Measurements from ENCODE around the gene TMEM109.

The TMEM109 gene

GRCh38 chr11:60874421-60875365 is 39.3 kb upstream of the TMEM109 start:
- TF ChIP-seq OSR1 (CRISPR knock-in tag; IDR thresholded peaks at IDR 0.05) (no peak), POU6F1 (CRISPR knock-in tag; IDR thresholded peaks at IDR 0.05; ENCODE audit: borderline replicate concordance, low read depth) (no peak), ZNF70 (CRISPR knock-in tag; IDR thresholded peaks at IDR 0.05) (no peak), TSHZ2 (CRISPR knock-in tag; IDR thresholded peaks at IDR 0.05) (no peak)
- TF ChIP-seq, protein P1, sequence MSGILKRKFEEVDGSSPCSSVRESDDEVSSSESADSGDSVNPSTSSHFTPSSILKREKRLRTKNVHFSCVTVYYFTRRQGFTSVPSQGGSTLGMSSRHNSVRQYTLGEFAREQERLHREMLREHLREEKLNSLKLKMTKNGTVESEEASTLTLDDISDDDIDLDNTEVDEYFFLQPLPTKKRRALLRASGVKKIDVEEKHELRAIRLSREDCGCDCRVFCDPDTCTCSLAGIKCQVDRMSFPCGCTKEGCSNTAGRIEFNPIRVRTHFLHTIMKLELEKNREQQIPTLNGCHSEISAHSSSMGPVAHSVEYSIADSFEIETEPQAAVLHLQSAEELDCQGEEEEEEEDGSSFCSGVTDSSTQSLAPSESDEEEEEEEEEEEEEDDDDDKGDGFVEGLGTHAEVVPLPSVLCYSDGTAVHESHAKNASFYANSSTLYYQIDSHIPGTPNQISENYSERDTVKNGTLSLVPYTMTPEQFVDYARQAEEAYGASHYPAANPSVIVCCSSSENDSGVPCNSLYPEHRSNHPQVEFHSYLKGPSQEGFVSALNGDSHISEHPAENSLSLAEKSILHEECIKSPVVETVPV (CRISPR knock-in tag; IDR thresholded peaks at IDR 0.05), result no peak
- TF ChIP-seq, protein P2, sequence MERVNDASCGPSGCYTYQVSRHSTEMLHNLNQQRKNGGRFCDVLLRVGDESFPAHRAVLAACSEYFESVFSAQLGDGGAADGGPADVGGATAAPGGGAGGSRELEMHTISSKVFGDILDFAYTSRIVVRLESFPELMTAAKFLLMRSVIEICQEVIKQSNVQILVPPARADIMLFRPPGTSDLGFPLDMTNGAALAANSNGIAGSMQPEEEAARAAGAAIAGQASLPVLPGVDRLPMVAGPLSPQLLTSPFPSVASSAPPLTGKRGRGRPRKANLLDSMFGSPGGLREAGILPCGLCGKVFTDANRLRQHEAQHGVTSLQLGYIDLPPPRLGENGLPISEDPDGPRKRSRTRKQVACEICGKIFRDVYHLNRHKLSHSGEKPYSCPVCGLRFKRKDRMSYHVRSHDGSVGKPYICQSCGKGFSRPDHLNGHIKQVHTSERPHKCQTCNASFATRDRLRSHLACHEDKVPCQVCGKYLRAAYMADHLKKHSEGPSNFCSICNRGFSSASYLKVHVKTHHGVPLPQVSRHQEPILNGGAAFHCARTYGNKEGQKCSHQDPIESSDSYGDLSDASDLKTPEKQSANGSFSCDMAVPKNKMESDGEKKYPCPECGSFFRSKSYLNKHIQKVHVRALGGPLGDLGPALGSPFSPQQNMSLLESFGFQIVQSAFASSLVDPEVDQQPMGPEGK (CRISPR knock-in tag; IDR thresholded peaks at IDR 0.05; ENCODE audit: borderline replicate concordance), result no peak
- ATAC-seq, result no peak

GRCh38 chr11:60875366-60876167 is 38.4 kb upstream of the TMEM109 start:
- no peak for TF ChIP-seq OSR1 (CRISPR knock-in tag; IDR thresholded peaks at IDR 0.05)
- no peak for TF ChIP-seq RARB (CRISPR knock-in tag; IDR thresholded peaks at IDR 0.05)
- no peak for TF ChIP-seq ESRRG (CRISPR knock-in tag; IDR thresholded peaks at IDR 0.05)
- no peak for TF ChIP-seq GLIS3 (CRISPR knock-in tag; IDR thresholded peaks at IDR 0.05)
- ATAC-seq, result no peak

DNA sequence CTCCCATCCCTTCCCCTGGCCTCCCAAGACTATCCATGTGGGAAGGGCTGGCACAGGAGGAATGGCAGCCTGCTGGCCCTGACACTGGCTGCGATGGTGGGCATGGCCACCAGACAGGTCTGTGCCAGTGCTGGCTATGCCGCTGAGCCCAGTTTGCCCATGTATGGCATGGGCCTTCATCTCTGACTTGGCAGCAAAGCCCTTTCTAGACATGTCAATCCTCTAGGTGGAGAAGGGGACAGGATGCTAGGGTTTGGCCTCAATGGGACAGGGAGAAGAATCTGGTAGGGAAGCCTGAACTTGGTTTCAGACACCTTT is 37.8 kb upstream of the TMEM109 start:
- no peak for TF ChIP-seq ZFP30 (CRISPR knock-in tag; IDR thresholded peaks at IDR 0.05)
- no peak for ATAC-seq

GRCh38 chr11:60878245-60879101 is 35.5 kb upstream of the TMEM109 start:
- no peak for ATAC-seq
- no peak for TF ChIP-seq POU6F1 (CRISPR knock-in tag; IDR thresholded peaks at IDR 0.05; ENCODE audit: borderline replicate concordance, low read depth)
- TF ChIP-seq GLIS3 (CRISPR knock-in tag; IDR thresholded peaks at IDR 0.05), result no peak
- no peak for TF ChIP-seq ZFP3 (CRISPR knock-in tag; IDR thresholded peaks at IDR 0.05)
- TF ChIP-seq OSR1 (CRISPR knock-in tag; IDR thresholded peaks at IDR 0.05), result no peak
- TF ChIP-seq, protein P2 (CRISPR knock-in tag; IDR thresholded peaks at IDR 0.05; ENCODE audit: borderline replicate concordance), result no peak
- TF ChIP-seq ZC3H10 (CRISPR knock-in tag; IDR thresholded peaks at IDR 0.05), result no peak
- no peak for TF ChIP-seq PPARA (CRISPR knock-in tag; IDR thresholded peaks at IDR 0.05; ENCODE audit: borderline replicate concordance)
- TF ChIP-seq, protein P1 (CRISPR knock-in tag; IDR thresholded peaks at IDR 0.05), result no peak
- no peak for TF ChIP-seq SNAI2 (CRISPR knock-in tag; IDR thresholded peaks at IDR 0.05)
- TF ChIP-seq TSHZ2 (CRISPR knock-in tag; IDR thresholded peaks at IDR 0.05), result no peak

Data from SK-N-SH treated with all-trans-retinoic acid at 6 μM for 48 hours (cell line).